ENCODE measurements around the gene CUBN. TPM values are rescaled to one million over a fixed set of nuclear protein-coding genes. Genes with fewer than 3 reads are reported as not detected.

CUBN gene
- total RNA-seq, 4 donors from 2014 or later = 0.27 to 3.6 (median 0.96) TPM

DNA sequence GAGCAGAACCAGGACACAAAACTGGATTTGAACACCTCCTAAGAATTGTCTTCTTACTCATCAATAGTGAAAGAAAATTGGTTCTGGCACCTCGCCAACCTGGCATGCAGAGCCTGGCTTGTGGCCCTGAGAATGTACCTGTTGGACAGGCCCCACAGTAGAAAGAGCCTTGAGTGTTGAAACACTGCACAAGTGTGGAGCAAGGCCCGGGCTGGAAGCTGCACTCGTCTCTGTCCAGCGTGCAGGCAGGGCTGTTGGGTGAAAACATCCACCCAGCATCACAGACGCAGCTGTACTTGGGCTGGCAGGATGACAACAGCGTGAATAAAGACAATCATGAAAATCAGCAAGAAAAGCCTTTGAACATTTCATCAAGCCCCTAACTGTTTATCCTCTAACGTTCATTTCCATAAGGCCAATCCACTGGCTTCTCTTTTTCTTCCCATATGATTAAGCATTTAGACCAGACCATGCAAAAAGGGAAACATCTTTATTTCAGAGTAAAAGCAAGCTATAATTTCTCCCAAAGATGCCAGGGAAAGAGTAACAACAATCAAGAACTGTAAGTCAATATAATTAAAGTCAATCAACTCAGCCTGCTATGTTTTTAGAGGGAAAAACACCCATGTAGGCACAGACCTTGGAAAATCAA lies 15.6 kb downstream of the CUBN start:
- no peaks in the 10 kb centered on the region for H3K4me1 ChIP-seq
- no peak overlapping the region for H3K4me3 ChIP-seq
- H3K27me3 ChIP-seq = no peaks in the 10 kb centered on the region
- in situ Hi-C loops (cut with MboI; ENCODE audit: low sequenced_read_pairs in 4 of 4) (no loop called here), intact Hi-C loops (cut with DNase I; ENCODE audit: low total_unique reads) (no loop called here)
- TF ChIP-seq, protein P1, sequence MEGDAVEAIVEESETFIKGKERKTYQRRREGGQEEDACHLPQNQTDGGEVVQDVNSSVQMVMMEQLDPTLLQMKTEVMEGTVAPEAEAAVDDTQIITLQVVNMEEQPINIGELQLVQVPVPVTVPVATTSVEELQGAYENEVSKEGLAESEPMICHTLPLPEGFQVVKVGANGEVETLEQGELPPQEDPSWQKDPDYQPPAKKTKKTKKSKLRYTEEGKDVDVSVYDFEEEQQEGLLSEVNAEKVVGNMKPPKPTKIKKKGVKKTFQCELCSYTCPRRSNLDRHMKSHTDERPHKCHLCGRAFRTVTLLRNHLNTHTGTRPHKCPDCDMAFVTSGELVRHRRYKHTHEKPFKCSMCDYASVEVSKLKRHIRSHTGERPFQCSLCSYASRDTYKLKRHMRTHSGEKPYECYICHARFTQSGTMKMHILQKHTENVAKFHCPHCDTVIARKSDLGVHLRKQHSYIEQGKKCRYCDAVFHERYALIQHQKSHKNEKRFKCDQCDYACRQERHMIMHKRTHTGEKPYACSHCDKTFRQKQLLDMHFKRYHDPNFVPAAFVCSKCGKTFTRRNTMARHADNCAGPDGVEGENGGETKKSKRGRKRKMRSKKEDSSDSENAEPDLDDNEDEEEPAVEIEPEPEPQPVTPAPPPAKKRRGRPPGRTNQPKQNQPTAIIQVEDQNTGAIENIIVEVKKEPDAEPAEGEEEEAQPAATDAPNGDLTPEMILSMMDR (IDR thresholded peaks at IDR 0.05 in 4 of 5, conservative IDR thresholded peaks at IDR 0.05 in 1 of 5) = no peak
- TF ChIP-seq POLR2A (IDR thresholded peaks at IDR 0.05) = no peak
- no peaks in the 10 kb centered on the region for H3K9me3 ChIP-seq
- H3K36me3 ChIP-seq = no peaks in the 10 kb centered on the region
- ATAC-seq (no peak), DNase-seq (peak; percentile 23 to 47)
- no peak overlapping the region for H3K27ac ChIP-seq

DNA sequence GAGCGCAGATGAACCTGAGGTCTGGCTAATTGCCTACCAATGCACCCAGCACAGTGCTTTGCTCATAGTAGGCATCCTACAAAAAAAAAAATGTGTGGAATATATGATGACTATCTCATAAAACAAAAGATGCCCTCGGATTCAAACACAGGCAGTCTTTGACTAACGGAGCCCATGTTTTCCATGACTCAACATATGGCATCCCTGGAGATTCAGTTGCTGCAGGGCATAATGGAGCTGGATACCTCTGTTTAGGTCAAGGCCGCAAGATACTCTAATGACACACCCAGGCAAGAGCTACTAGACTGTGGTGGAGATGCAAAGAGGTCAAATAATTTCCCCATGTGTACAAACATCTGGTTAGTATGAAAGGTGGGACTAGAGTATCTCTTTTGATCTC lies 16.3 kb downstream of the CUBN start:
- Histone ChIP-seq H3K27me3 (no peaks in the 10 kb centered on the region), H3K27ac (no peak overlapping the region), H3K9me3 (no peaks in the 10 kb centered on the region), H3K4me3 (no peak overlapping the region), H3K4me1 (no peaks in the 10 kb centered on the region), H3K36me3 (no peaks in the 10 kb centered on the region)
- TF ChIP-seq, protein P1 (IDR thresholded peaks at IDR 0.05 in 4 of 5, conservative IDR thresholded peaks at IDR 0.05 in 1 of 5) = no peak
- TF ChIP-seq POLR2A (IDR thresholded peaks at IDR 0.05) = no peak
- ATAC-seq (no peak), DNase-seq (no peak)
- intact Hi-C loops (cut with DNase I; ENCODE audit: low total_unique reads) (no loop called here), in situ Hi-C loops (cut with MboI; ENCODE audit: low sequenced_read_pairs in 4 of 4) (no loop called here)

DNA sequence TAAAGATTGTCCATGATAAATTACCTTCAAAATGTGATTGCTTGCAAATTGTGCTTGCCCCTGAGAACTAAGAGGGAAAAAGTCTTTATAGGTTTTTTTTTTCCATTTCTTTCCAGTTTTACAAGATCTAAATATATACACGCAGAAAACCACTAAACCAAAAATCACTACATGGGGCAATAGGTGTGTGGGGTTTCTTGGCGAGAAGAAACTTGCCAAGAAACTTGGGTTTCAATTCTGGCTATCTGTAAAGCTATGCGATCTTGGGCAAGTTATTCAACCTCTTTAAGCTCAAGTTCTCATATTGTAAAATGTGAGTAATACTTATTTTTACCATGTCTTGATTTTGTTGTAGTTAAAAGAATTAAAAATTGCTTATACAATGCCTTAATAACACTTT lies 17.0 kb downstream of the CUBN start:
- Histone ChIP-seq H3K4me3 (no peak overlapping the region), H3K27ac (no peak overlapping the region), H3K4me1 (no peaks in the 10 kb centered on the region), H3K9me3 (no peaks in the 10 kb centered on the region), H3K36me3 (no peaks in the 10 kb centered on the region), H3K27me3 (no peaks in the 10 kb centered on the region)
- ATAC-seq (no peak), DNase-seq (no peak)
- TF ChIP-seq, protein P1 (IDR thresholded peaks at IDR 0.05 in 4 of 5, conservative IDR thresholded peaks at IDR 0.05 in 1 of 5) = no peak
- no peak for TF ChIP-seq POLR2A (IDR thresholded peaks at IDR 0.05)
- intact Hi-C loops (cut with DNase I; ENCODE audit: low total_unique reads) = no loop called here
- in situ Hi-C loops (cut with MboI; ENCODE audit: low sequenced_read_pairs in 4 of 4) = no loop called here

DNA sequence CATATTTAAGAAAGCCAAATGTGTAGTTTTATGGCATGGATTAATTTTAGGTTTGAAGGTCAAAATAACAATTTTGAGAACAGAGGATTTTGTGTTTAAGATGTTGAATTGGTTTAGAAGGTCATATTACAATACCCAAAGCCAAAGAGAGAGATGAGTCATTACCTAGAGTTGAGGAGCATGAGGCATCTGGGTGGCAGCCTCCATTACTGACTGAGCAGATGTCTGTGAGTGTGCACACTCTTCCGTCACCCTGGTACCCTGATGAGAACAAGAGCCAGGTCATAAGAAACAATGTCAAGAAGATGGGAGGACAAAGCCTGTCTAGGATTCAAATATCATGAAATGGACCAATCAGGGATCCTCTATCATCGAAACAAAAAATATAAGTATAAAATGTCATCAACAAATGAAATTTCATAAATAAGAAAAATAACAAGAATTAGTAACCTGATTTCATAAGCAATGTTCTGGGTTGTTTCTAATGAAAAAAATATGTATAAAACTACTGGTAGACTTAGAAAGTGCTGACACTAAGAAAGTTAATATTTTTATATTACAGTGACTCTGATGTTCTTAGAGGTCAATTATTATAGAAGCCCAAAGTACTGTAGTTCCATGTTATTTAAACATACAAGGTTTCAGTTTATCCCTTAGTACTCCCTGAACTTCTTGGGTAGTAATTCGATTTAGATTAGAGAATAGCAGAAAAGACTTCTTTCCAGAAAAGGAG lies 20.0 kb downstream of the CUBN start:
- no peaks in the 10 kb centered on the region for H3K27me3 ChIP-seq
- intact Hi-C loops (cut with DNase I; ENCODE audit: low total_unique reads) (no loop called here), in situ Hi-C loops (cut with MboI; ENCODE audit: low sequenced_read_pairs in 4 of 4) (no loop called here)
- no peak for TF ChIP-seq POLR2A (IDR thresholded peaks at IDR 0.05)
- TF ChIP-seq, protein P1 (IDR thresholded peaks at IDR 0.05 in 4 of 5, conservative IDR thresholded peaks at IDR 0.05 in 1 of 5) = no peak
- no peaks in the 10 kb centered on the region for H3K4me1 ChIP-seq
- H3K27ac ChIP-seq = no peak overlapping the region
- H3K4me3 ChIP-seq = no peak overlapping the region
- DNase-seq (no peak), ATAC-seq (no peak)
- H3K36me3 ChIP-seq = no peaks in the 10 kb centered on the region
- no peaks in the 10 kb centered on the region for H3K9me3 ChIP-seq

Data from gastrocnemius medialis (tissue), 4 donors.